ENCODE data around the gene WWOX.

The WWOX gene

DNA sequence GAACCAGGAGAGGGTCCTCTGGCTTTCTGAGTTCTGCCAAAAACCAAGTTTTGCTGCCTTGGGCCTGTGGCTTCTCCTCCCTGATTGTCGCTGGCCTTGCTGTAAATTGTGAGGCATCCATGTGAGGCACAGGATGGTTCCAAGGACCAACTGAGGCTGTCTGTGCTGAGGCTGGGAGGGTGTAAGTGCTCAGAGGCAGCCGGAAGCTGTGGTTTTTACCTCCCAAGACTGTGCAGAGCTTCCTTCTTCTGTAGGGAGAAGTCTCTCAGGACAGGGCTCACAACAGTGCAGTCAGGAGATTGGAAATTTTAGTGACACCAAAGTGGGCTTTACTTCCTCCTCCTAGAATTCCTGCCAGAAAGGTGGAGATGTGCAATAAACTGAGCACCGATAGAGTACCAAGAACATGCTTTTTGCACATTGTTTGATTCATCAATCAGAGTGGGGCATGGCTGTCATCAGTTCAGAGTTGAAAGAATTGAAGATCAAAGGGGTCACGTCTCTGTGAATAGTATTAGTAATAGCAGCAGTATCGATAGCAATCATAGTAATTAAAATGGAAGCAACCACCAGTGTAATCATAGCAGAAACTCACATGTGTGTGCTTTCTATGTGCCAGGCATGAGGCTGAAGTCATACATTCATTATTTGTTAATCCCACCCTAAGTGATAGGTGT, 467.1 kb downstream of the WWOX start:
- TF ChIP-seq FOXP2 (optimal IDR thresholded peaks at IDR 0.05; ENCODE audit: control extremely low read depth, extremely low read length, insufficient read depth): no peak
- TF ChIP-seq EZH2 (IDR thresholded peaks at IDR 0.05): no peak
- TF ChIP-seq POLR2AphosphoS5 (IDR thresholded peaks at IDR 0.05; ENCODE audit: borderline replicate concordance, low read depth, low read length): no peak
- Histone ChIP-seq H3K27ac (no peak overlapping the region), H3K9ac (ENCODE audit: insufficient read length) (no peak overlapping the region), H3K4me3 (no peak overlapping the region), H3K36me3 (ENCODE audit: insufficient read depth, low read length) (no peaks in the 10 kb centered on the region), H3K9me3 (ENCODE audit: low read depth, low read length) (no peaks in the 10 kb centered on the region)
- DNase-seq (ENCODE audit: low read depth, low spot score): no peak

DNA sequence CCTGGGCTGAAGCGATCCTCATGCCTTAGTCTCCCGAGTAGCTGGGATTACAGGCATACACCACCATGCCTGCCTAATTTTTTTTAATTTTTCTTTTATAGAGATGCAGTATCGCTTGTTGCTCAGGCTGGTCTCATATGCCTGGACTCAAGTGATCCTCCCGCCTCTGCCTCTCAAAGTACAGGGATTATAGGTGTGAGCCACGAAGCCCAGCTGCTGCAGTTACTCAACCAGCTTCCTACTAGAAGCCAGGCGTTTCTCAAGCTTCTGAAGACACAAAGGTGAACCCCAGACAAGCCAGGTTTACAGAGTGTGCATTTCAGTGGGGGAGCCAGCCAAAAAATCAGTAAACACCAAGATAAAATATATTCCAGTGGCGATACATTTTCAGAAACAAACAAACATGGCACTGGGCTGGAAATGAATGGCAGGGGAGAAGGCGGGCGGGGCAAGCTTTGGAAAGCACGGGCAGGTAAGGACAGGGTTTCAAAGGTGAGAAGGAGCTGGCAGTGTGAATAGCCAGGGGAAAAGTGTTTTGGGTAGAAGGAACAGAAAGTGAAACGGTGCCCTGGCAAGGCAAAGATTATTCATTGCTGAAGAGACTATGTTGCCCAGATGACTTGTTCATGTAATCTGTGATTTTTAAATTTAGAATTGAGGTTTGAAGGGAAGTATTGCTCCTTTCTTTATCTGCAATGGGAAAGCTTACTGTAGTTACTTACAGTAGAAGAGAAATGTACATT, 471.1 kb downstream of the WWOX start:
- Histone ChIP-seq H3K4me3 (no peak overlapping the region), H3K36me3 (ENCODE audit: insufficient read depth, low read length) (no peaks in the 10 kb centered on the region), H3K9me3 (ENCODE audit: low read depth, low read length) (no peaks in the 10 kb centered on the region), H3K9ac (ENCODE audit: insufficient read length) (no peak overlapping the region), H3K27ac (no peak overlapping the region)
- no peak for DNase-seq (ENCODE audit: low read depth, low spot score)
- no peak for TF ChIP-seq EZH2 (IDR thresholded peaks at IDR 0.05)
- TF ChIP-seq POLR2AphosphoS5 (IDR thresholded peaks at IDR 0.05; ENCODE audit: borderline replicate concordance, low read depth, low read length): no peak

DNA sequence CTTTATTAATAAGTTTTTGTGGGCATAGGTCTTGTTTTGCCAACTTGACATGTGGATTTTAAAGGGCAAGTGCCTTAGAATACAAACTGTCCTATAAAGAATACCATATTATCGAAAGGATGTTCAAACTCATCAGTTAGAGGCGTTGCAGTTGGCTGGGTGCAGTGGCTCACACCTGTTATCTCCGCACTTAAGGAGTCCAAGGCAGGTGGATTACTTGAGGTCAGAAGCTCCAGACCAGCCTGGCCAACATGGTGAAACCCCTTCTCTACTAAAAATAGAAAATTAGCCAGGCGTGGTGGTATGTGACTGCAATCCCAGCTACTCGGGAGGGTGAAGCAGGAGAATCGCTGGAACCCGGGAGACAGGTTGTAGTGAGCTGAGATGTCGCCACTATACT, 472.0 kb downstream of the WWOX start:
- Histone ChIP-seq H3K27ac (no peak overlapping the region), H3K9ac (ENCODE audit: insufficient read length) (no peak overlapping the region), H3K9me3 (ENCODE audit: low read depth, low read length) (no peaks in the 10 kb centered on the region), H3K4me3 (no peak overlapping the region), H3K36me3 (ENCODE audit: insufficient read depth, low read length) (no peaks in the 10 kb centered on the region)
- no peak for TF ChIP-seq FOXP2 (optimal IDR thresholded peaks at IDR 0.05; ENCODE audit: control extremely low read depth, extremely low read length, insufficient read depth)
- no peak for TF ChIP-seq POLR2AphosphoS5 (IDR thresholded peaks at IDR 0.05; ENCODE audit: borderline replicate concordance, low read depth, low read length)
- no peak for TF ChIP-seq EZH2 (IDR thresholded peaks at IDR 0.05)
- DNase-seq (ENCODE audit: low read depth, low spot score): no peak

- Histone ChIP-seq H3K27ac (no peak overlapping the region), H3K36me3 (ENCODE audit: insufficient read depth, low read length) (no peaks in the 10 kb centered on the region), H3K4me3 (no peak overlapping the region), H3K9ac (ENCODE audit: insufficient read length) (no peak overlapping the region), H3K9me3 (ENCODE audit: low read depth, low read length) (no peaks in the 10 kb centered on the region)
- TF ChIP-seq POLR2AphosphoS5 (IDR thresholded peaks at IDR 0.05; ENCODE audit: borderline replicate concordance, low read depth, low read length): no peak
- TF ChIP-seq FOXP2 (optimal IDR thresholded peaks at IDR 0.05; ENCODE audit: control extremely low read depth, extremely low read length, insufficient read depth): no peak
- no peak for TF ChIP-seq EZH2 (IDR thresholded peaks at IDR 0.05)
- no peak for DNase-seq (ENCODE audit: low read depth, low spot score)
Measured at GRCh38 chr16:78571898-78572358, 472.5 kb downstream of the WWOX start.

DNA sequence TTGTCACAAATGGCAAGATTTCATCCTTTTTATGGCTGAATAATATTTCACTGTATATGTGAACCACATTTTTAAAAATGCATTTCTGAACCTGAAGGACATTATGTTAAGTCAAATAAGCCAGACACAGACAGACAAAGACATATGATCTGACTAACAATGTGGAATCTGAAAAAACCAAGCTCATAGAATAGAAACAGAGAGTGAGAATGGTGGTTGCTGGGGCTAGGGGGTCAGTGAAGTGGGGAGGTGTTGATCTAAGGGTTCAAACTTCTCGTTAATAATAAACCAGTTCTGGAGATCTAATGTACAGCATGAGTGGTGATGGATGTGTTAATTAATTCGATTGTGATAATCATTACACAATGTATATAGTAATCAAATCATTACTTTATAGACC, 475.1 kb downstream of the WWOX start:
- Histone ChIP-seq H3K36me3 (ENCODE audit: insufficient read depth, low read length) (no peaks in the 10 kb centered on the region), H3K9me3 (ENCODE audit: low read depth, low read length) (no peaks in the 10 kb centered on the region), H3K4me3 (no peak overlapping the region), H3K9ac (ENCODE audit: insufficient read length) (no peak overlapping the region), H3K27ac (no peak overlapping the region)
- no peak for DNase-seq (ENCODE audit: low read depth, low spot score)
- TF ChIP-seq POLR2AphosphoS5 (IDR thresholded peaks at IDR 0.05; ENCODE audit: borderline replicate concordance, low read depth, low read length) (no peak), FOXP2 (optimal IDR thresholded peaks at IDR 0.05; ENCODE audit: control extremely low read depth, extremely low read length, insufficient read depth) (no peak), EZH2 (IDR thresholded peaks at IDR 0.05) (no peak)

DNA sequence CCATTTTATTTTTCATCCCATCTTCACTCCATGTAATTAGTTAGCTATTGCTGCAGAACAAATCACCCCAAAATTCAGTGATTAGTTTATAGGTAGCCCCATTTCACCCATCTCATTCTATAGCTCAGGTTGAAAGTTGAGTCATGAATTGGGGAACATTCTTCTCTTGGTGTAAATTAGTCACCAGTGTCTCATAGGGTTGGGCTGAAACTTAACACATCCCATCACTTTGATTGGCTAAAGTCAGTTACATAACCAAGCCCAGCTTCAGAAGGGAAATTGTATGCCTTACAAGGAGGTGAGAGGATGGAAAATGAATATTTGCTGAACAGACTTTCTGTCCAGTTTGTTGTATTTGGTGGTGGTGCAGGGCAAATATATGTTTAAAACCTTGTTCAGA, 477.5 kb downstream of the WWOX start:
- DNase-seq (ENCODE audit: low read depth, low spot score): no peak

DNA sequence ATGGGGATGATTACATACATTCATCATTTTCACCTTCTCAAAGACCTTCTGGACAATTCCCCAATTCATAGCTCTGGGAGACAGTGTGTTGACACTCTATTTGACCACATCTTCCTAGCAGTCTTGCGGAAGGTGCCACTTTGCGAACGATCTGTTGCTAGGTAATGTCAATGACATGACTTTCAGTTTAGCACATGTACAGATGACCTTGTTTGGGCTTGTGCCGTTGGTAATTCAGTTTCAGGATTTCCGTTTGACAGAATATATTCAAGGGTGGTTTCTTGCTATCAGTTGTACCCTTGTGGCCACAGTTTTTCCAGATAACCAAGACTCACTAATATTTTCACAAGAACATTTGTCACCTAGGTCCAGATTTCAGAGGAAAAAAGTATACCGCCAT, 478.2 kb downstream of the WWOX start:
- TF ChIP-seq FOXP2 (optimal IDR thresholded peaks at IDR 0.05; ENCODE audit: control extremely low read depth, extremely low read length, insufficient read depth) (no peak), EZH2 (IDR thresholded peaks at IDR 0.05) (no peak), POLR2AphosphoS5 (IDR thresholded peaks at IDR 0.05; ENCODE audit: borderline replicate concordance, low read depth, low read length) (no peak)
- no peak overlapping the region for H3K4me3 ChIP-seq
- H3K27ac ChIP-seq: no peak overlapping the region
- DNase-seq (ENCODE audit: low read depth, low spot score): no peak
- H3K9me3 ChIP-seq (ENCODE audit: low read depth, low read length): no peaks in the 10 kb centered on the region
- no peaks in the 10 kb centered on the region for H3K36me3 ChIP-seq (ENCODE audit: insufficient read depth, low read length)
- no peak overlapping the region for H3K9ac ChIP-seq (ENCODE audit: insufficient read length)

More for the DNA sequence above, 477.5 kb downstream of the WWOX start:
- Histone ChIP-seq H3K27ac (no peak overlapping the region), H3K9me3 (ENCODE audit: low read depth, low read length) (no peaks in the 10 kb centered on the region), H3K9ac (ENCODE audit: insufficient read length) (no peak overlapping the region), H3K4me3 (no peak overlapping the region), H3K36me3 (ENCODE audit: insufficient read depth, low read length) (no peaks in the 10 kb centered on the region)
- no peak for TF ChIP-seq EZH2 (IDR thresholded peaks at IDR 0.05)
- TF ChIP-seq FOXP2 (optimal IDR thresholded peaks at IDR 0.05; ENCODE audit: control extremely low read depth, extremely low read length, insufficient read depth): no peak
- no peak for TF ChIP-seq POLR2AphosphoS5 (IDR thresholded peaks at IDR 0.05; ENCODE audit: borderline replicate concordance, low read depth, low read length)

GRCh38 chr16:78579020-78579419, 479.6 kb downstream of the WWOX start:
- H3K36me3 ChIP-seq (ENCODE audit: insufficient read depth, low read length): no peaks in the 10 kb centered on the region
- H3K9me3 ChIP-seq (ENCODE audit: low read depth, low read length): no peaks in the 10 kb centered on the region
- no peak overlapping the region for H3K9ac ChIP-seq (ENCODE audit: insufficient read length)
- no peak overlapping the region for H3K4me3 ChIP-seq
- H3K27ac ChIP-seq: no peak overlapping the region
- no peak for TF ChIP-seq POLR2AphosphoS5 (IDR thresholded peaks at IDR 0.05; ENCODE audit: borderline replicate concordance, low read depth, low read length)
- no peak for DNase-seq (ENCODE audit: low read depth, low spot score)

All from SK-N-MC (cell line).